Loucy (cell line): ENCODE measurements around the gene ADORA1.

Experiments used
- H2AFZ ChIP-seq: fragments of 200-600 bp; sonication (generic); 2 replicates; pipeline ENCODE4 v1.6.0; 2016; ENCODE audit warnings: antibody characterized with exemption, mild to moderate bottlenecking, low read length, moderate library complexity
- H3F3A ChIP-seq: fragments of 200-600 bp; 2 replicates; pipeline ENCODE4 v1.6.0; 2016; ENCODE audit warnings: antibody characterized with exemption, low read depth, mild to moderate bottlenecking
- H3K27me3 ChIP-seq: fragments of 200-600 bp; sonication (generic); 2 replicates; pipeline ENCODE4 v1.6.1; 2014; ENCODE audit warnings: low read length, mild to moderate bottlenecking; ENCODE audit not compliant: insufficient read depth, poor library complexity, severe bottlenecking
- H3K36me3 ChIP-seq: fragments of 200-600 bp; sonication (generic); 2 replicates; pipeline ENCODE4 v1.6.1; 2016; ENCODE audit warnings: low read length; ENCODE audit not compliant: insufficient read depth
- H3K4me1 ChIP-seq: fragments of 200-600 bp; sonication (generic); 2 replicates; pipeline ENCODE4 v1.5.1; 2014; ENCODE audit warnings: low read length, mild to moderate bottlenecking; ENCODE audit not compliant: insufficient read depth, poor library complexity, severe bottlenecking
- H3K4me2 ChIP-seq: fragments of 200-600 bp; sonication (generic); 2 replicates; pipeline ENCODE4 v1.6.0; 2014; ENCODE audit warnings: antibody characterized with exemption, low read length, low read depth, mild to moderate bottlenecking; ENCODE audit not compliant: poor library complexity, severe bottlenecking
- H3K4me3 ChIP-seq: fragments of 200-600 bp; sonication (generic); 2 replicates; pipeline ENCODE4 v1.5.1; 2014; ENCODE audit warnings: low read length, mild to moderate bottlenecking, mixed read lengths; ENCODE audit not compliant: poor library complexity, severe bottlenecking
- H3K79me2 ChIP-seq: fragments of 200-600 bp; sonication (generic); 2 replicates; pipeline ENCODE4 v1.6.1; 2014; ENCODE audit warnings: low read length; ENCODE audit not compliant: insufficient read depth
- H3K9ac ChIP-seq: fragments of 200-600 bp; sonication (generic); 2 replicates; pipeline ENCODE4 v1.6.0; 2014; ENCODE audit warnings: mild to moderate bottlenecking, low read depth, low read length, moderate library complexity; ENCODE audit not compliant: poor library complexity, severe bottlenecking
- H3K9me2 ChIP-seq: fragments of 200-600 bp; sonication (generic); replicated peaks from 2 replicates; pipeline ENCODE4 v1.6.1; 2016; ENCODE audit warnings: low read depth, low read length, mixed read lengths
- H3K9me3 ChIP-seq: fragments of 200-600 bp; sonication (generic); 2 replicates; pipeline ENCODE4 v1.6.1; 2014; ENCODE audit warnings: mild to moderate bottlenecking, antibody characterized with exemption, low read length, low read depth; ENCODE audit not compliant: insufficient read depth
- H4K20me1 ChIP-seq: fragments of 200-600 bp; sonication (generic); 2 replicates; pipeline ENCODE4 v1.6.0; 2014; ENCODE audit warnings: antibody characterized with exemption, low read length, mild to moderate bottlenecking; ENCODE audit not compliant: insufficient read depth, poor library complexity, severe bottlenecking
- EZH2phosphoT487 ChIP-seq: fragments of 200-600 bp; IDR thresholded peaks from 2 replicates; pipeline ENCODE4 v1.6.1; 2018; ENCODE audit warnings: antibody characterized with exemption, mild to moderate bottlenecking, moderate library complexity, borderline replicate concordance
- TF ChIP-seq, protein P1 (sequence below): fragments of 200-600 bp; sonication (generic); conservative IDR thresholded peaks from 2 replicates; pipeline ENCODE4 v1.5.1; 2014; ENCODE audit warnings: mild to moderate bottlenecking, antibody characterized with exemption, low read length

ADORA1 gene

DNA sequence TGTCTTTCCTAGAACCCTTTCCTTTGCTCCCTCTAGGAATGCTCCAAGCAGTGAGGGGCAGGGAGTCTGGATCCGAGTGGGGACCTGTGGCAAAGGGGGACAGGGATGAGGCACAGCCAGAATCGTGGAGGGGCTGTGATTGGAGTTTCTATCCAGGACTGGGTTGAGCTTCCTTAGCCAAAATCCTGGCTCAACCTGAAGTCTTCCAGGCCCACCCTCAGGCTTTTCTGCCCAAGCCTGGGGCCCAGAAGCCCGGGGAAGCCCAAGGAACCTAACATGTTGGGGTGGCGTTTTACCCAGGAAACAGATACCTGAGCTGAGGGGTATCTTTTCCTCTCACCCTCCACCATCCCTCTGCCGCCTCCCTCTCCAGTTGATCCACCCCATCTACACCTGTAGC lies 47.1 kb upstream of the ADORA1 start:
- H3K27me3 ChIP-seq = no peaks in the 10 kb centered on the region
- H3F3A ChIP-seq = no peaks in the 10 kb centered on the region
- TF ChIP-seq, protein P1, sequence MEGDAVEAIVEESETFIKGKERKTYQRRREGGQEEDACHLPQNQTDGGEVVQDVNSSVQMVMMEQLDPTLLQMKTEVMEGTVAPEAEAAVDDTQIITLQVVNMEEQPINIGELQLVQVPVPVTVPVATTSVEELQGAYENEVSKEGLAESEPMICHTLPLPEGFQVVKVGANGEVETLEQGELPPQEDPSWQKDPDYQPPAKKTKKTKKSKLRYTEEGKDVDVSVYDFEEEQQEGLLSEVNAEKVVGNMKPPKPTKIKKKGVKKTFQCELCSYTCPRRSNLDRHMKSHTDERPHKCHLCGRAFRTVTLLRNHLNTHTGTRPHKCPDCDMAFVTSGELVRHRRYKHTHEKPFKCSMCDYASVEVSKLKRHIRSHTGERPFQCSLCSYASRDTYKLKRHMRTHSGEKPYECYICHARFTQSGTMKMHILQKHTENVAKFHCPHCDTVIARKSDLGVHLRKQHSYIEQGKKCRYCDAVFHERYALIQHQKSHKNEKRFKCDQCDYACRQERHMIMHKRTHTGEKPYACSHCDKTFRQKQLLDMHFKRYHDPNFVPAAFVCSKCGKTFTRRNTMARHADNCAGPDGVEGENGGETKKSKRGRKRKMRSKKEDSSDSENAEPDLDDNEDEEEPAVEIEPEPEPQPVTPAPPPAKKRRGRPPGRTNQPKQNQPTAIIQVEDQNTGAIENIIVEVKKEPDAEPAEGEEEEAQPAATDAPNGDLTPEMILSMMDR = no peak
- no peak for TF ChIP-seq EZH2phosphoT487
- no peaks in the 10 kb centered on the region for H3K79me2 ChIP-seq
- H3K4me2 ChIP-seq = no peak overlapping the region
- no peaks in the 10 kb centered on the region for H3K36me3 ChIP-seq
- H3K9me3 ChIP-seq = no peaks in the 10 kb centered on the region
- H4K20me1 ChIP-seq = no peaks in the 10 kb centered on the region
- H3K4me3 ChIP-seq = no peak overlapping the region
- H3K9me2 ChIP-seq = no peaks in the 10 kb centered on the region
- no peak overlapping the region for H3K9ac ChIP-seq
- no peak overlapping the region for H2AFZ ChIP-seq
- no peaks in the 10 kb centered on the region for H3K4me1 ChIP-seq

DNA sequence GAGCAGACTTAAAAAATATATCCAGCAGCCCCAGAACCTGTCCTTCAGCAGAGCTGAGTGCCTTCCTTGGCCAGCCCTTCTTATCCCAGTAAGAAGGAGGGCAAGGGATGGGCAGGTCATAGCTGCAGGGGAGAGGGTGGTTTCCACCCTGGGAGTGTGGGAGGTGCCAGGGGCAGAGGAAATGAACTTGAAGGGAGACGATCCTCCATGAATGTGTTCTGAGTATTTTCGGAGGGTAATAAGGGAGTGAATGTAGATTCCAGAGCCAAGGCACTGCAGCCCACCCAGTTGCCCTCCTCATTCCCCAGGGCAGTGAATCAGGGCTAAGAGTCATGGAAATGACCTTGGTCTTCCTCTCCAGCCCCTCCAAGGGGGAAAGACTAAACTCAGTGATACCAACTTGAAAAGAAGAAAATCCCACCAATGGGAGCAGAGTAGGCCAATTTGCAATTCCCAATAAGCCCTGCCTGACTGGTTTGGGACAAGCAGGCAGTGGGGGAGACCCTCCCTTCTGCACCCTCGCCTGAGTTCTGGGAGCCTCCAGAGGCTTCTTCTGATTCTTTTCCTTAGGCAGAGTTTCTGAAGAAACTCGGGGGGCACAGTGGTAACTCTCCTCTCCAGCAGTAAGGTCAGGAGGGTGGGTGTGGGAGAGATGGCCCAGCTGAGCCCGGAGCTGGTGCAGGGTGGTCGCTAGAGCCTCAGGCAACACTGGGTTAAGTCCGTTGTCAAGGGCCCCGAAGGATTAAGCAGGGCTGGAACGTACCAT lies 45.9 kb upstream of the ADORA1 start:
- no peaks in the 10 kb centered on the region for H3K27me3 ChIP-seq
- TF ChIP-seq EZH2phosphoT487 = no peak
- TF ChIP-seq, protein P1 = no peak
- no peaks in the 10 kb centered on the region for H3K9me3 ChIP-seq
- H3F3A ChIP-seq = no peaks in the 10 kb centered on the region
- no peak overlapping the region for H2AFZ ChIP-seq
- H3K36me3 ChIP-seq = no peaks in the 10 kb centered on the region
- H3K9me2 ChIP-seq = no peaks in the 10 kb centered on the region
- H3K4me1 ChIP-seq = no peaks in the 10 kb centered on the region
- H4K20me1 ChIP-seq = no peaks in the 10 kb centered on the region
- no peak overlapping the region for H3K4me2 ChIP-seq
- H3K4me3 ChIP-seq = no peak overlapping the region
- H3K9ac ChIP-seq = no peak overlapping the region
- no peaks in the 10 kb centered on the region for H3K79me2 ChIP-seq

DNA sequence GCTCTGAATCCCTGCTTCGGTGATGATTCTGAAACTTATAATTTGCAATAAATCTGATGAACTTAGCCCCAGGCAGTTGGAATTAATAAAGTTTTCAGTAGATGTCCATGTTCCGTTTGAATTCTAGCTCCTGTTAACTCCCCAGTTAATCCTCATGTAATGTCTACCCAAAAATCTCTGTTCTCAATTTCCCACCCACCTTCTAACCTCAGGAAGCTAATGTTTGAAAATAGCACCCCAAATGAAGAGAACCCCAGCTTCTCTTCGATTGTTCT lies 45.4 kb upstream of the ADORA1 start:
- no peak overlapping the region for H3K4me2 ChIP-seq

More for the DNA sequence above, 45.4 kb upstream of the ADORA1 start:
- Histone ChIP-seq H3K4me3 (no peak overlapping the region), H3K36me3 (no peaks in the 10 kb centered on the region), H3K9ac (no peak overlapping the region), H3K79me2 (no peaks in the 10 kb centered on the region), H3F3A (no peaks in the 10 kb centered on the region), H3K9me3 (no peaks in the 10 kb centered on the region), H3K9me2 (no peaks in the 10 kb centered on the region), H2AFZ (no peak overlapping the region), H4K20me1 (no peaks in the 10 kb centered on the region), H3K27me3 (no peaks in the 10 kb centered on the region), H3K4me1 (no peaks in the 10 kb centered on the region)
- TF ChIP-seq EZH2phosphoT487 = no peak
- TF ChIP-seq, protein P1 = no peak
